NCI-H1930 (cell line): ENCODE measurements around the gene SCRN1.
"Not testable (repeated sequence)": the region's sequence is repeated elsewhere in the genome, so short reads cannot be mapped to it uniquely, and the experiment has no call there.

ENCODE experiments used
- DNase-seq, 2 experiments: peaks; one replicate each; lab custom pipeline; 2025; lab: John Stamatoyannopoulos, UW

SCRN1 gene

DNA sequence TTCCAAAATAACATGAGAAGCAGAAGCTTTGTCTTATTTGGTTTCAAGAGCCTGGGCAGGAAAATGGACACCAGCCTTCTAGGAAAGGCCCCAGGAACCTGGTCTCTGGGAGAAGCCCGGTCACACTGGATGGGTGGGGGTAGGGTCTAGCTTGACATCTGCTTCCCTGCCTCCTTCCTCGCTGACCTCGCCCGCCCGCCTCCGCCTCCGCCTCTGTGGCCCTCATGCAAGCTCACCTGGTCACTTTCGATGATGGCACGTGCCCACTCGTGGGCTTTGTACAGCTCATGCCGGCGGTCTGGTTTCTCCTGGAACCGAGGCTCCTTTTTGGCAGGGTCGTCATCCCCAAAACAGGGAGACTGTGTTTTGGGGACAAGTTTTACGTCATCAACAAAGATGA is 63.4 kb downstream of the SCRN1 start:
- DNase-seq: no peak

DNA sequence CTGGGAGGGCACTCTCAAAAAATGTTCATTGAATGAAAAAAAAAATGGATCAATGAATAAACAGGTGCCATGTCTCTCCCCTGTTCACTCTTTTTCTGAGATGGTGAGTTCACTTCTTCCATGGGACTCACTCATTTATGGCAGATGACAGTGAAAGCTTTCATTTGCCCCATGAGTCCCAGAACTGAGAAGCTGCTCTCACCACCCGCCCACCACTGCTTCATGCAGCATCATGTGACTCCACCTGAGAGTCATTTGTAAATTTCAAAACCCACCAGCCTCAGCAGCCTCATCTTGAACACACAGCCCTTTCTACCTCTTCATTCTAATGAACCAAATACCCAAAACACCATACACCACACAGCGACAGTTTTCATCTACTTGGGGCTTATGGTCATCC is 64.9 kb downstream of the SCRN1 start:
- DNase-seq: no peak

DNA sequence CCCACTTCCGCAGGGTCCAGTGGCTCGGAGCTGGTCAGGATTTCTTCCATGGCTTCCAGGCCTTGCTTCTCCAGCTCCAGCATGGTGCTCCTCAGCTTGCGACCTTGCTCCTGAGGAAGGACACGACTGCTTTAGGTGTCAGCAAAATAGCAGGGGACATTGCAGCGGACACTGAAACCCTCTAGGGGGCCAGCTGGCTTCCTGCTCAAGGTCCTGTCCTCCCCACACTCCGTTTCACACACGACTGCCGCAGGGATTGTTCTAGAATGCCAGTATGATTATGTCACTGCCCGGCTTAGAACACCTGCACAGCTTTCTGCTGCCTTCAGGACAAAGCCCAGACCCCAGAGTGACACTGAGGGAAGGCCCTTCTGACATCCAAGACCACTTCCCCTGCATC is 65.6 kb downstream of the SCRN1 start:
- DNase-seq: no peak

DNA sequence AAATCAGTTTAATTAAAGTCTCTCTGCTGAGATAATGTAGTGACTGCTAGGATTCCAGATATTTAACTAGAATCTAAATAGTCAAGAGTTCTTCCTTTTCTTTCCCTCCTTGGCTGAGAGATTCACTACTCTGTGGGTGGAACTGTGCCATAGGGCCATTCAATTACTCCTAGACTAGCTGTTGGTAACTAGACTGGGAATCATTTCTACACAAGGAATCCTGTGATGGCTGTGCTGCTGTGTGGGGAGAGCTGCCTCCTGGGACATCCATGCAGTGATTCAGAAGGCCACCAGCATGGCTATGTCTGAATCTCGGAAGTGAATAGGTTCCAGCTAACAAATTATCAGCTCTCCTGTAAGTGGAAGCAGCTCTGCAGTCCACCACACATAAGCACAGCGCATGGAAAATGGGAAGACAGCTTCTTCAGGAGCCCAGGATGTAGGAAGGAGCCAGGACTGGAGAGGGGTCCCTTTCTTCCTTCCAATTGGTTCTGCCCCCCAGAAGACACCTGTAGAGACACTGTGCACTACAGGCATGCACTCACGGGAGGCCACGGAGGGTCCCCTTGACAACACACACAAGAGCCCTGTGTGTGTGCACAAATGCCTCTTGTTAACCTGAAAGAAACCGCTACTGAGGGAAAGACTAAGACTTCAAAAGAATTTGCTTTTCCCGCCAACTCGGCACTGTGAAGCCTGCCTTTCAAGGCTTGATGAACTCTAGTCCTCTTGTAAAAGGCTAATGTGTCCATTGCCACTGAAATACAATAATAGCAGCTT is 66.5 kb downstream of the SCRN1 start:
- no peak for DNase-seq

DNA sequence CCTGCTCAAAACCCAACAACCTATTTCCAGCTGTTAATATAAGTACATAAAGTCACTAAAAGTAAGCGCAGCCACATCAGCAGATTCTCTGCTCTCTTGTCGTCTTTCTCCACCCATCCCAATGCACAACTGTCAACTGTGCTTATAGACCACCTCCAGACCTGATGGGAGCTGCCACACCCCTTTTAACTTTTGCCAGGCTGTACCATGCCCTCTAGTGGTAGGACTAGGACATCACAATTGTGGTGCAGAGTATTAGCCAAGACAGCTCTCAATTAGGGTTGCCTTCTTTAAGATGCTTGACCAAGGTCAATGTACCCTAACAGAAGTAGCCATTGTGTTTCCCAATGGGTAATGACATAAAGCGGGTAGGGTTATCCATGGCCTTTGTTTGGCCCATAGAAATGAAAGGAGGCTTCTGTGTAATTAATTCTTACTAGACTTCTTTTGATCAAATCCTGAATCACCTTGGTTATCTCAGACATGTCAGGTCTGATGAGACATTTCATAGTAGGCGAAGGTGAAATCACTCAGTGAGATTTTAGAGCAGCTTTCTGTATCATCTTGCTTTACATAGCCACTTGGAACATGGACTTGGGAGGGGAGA is 68.1 kb downstream of the SCRN1 start:
- DNase-seq: peak; percentile 43 to 50

DNA sequence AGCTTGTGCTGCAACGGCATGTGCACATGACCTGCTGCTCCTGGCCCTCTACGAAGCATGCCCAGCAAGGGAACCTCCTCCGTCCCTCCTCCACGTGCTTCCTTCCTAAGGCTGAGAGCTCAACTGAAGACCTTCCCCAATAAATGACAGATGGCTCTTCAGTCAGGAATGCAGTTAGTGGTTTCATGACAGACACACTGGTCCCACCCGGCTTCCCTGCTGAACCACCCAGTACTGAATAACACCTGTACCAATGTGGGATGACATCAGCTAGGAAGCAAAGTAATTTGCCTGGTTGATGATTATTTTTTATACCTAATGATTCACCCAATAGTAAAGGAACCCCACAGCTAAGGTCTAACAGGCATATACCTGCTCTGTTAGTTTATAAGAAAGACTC is 69.1 kb downstream of the SCRN1 start:
- DNase-seq: no peak

DNA sequence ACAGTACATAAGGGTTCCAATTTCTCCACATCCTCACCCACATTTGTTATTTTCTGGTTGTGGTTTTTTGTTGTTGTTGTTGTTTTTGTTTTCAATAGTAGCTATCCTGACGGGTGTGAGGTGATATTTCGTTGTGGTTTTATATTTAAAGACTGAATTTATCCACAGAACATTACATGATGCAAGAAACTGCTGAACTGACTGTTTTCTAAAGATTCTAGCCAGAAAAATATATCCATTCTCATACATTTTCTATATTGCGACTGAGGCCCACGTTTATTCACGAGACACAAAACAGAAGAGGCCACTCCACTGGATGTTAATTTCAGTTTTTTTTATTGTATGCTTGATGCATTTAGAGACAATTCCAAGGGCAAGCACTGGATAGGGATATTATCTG is 69.8 kb downstream of the SCRN1 start:
- no peak for DNase-seq

DNA sequence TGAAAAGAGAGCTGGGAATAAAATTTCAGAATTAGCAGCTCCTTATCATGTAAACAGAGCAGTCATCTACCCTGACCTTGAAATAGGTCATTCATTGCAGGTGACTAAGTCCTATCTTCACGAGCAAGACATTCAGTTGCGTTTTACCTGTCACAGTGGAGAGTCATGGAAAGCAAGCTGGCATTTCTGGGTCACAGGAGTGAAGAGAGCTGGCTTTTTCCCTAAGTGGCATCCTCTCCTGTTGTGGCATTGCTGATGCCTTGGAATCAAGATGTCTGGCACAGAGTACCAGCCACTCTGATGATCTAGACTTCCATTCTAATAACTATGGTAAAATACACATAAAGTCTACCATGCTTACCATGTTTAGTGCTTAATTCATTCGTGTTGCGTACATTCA is 70.8 kb downstream of the SCRN1 start:
- DNase-seq: no peak

DNA sequence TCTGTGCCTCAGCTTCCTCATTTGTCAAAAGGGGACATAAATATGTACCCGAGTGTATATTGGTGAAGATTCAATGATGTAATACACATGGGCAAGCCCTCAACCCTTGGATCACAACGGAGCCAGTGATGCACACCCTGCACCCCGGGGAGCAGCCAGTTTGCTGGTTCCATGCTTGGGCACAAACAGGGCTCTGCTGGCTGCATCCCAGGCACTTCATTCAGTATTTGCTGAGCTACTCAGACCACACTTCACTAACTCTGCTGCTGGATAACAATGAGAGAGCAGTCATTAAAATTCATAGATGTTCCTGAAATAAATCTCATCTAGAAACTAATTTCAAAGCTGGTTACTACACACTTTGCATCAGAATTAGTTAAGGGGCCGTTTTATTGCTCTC is 72.0 kb downstream of the SCRN1 start:
- DNase-seq: no peak

DNA sequence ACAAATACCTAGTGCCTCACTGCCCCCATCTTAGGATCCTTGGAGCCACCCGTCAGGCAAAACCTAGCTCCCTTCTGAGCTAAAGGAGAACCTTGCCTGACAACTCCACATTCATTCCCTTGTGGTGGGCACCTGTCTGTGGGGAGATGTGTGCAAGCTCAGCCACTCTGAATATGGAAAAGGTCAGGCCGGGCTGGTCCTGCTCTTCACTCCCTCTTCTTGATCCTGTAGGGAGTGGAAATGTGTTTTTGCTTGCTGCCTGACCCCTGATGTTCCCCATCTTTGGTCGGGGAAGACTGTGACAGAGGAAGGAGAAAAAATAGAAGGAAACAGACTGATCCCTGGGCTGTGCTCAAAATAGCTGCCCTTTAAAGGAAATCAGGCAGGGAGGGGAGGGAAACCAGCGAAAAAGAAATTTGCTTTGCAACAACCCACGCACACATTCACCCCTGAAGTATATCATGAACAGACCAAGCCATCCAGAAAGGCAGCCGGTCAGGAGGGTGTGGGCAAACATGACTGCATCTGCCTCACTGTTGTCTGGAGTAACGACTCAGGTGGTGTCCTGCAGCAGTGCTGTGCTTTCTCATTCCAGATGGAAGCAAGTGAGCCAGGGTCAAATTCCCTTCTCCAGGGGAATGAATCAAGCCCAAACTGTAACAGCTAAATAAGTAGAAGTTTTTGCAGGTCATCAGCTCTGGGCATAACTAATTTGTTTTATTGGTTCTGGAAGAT is 74.0 kb downstream of the SCRN1 start:
- DNase-seq: no peak

DNA sequence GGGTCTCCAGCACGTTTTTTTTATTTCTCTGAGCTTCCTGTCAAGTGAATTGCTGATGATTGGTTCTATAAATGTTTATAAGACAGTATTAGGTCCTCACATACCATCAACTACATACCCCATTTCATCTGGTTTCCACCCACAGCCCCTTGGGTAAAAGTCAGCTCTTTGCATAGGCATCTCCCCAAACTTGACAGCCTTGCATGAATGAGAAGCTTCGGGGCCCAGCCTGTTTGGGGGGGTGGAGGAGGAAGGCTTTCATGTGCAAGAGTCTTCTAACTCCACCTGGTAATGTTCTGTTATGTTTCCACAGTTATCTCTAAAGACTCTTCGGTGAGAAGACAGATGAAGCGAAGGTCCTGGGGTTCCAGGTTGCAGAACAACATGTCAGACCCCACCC is 75.4 kb downstream of the SCRN1 start:
- no peak for DNase-seq

DNA sequence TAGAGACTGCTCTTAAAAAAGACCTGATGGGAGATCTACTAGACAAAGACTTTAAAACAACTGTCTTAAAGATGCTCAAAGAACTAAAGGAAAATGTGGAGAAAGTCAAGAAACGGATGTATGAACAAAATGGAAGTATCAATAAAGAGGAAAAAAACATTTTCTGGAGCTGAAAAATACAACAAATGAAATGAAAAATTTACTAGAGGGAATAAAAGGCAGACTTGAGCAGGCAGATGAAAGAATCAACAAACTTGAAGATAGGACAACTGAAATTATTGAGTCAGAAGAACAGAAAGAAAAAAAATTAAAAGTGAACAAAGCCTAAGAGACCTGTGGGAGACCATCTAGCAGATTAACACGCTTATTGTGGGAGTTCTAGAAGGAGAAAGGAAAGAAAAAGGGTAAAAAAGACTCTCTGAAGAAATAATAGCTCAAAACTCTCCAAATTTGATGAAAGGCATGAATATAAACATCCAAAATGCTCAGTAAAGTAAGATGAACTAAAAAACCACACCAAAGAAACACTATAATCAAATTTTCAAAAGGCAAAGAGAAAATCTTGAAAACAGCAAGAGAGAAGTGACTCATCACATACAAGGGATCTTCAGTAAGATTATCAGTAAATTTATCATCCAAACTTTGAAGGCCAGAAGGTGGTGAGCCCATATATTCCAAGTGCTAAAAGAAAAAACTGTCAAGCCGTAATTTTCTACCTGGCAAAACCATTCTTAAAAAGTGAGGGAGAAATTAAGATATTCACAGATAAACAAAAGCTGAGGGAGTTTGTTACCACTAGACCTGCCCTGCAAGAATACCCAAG is 83.2 kb downstream of the SCRN1 start:
- DNase-seq: no peak

DNA sequence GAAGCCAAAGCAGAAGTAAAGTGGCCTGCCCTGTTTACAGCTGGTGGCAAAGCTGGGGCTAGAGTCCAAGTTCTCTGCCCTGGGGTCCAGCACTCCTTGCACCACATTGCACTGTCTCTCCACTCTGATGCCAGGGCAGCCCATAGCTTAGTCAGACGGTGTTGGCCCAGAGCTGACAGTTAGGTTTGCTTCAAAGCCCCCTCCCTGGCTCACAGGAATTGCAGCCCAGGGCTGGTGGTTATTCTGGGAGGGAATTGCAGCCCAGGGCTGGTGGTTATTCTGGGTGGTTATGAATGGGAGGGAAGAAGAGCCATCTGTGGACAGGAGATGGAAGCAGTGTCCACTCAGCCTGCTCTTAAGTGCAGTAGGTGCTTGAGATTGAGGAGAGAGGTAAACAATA is 88.9 kb downstream of the SCRN1 start:
- DNase-seq: no peak

DNA sequence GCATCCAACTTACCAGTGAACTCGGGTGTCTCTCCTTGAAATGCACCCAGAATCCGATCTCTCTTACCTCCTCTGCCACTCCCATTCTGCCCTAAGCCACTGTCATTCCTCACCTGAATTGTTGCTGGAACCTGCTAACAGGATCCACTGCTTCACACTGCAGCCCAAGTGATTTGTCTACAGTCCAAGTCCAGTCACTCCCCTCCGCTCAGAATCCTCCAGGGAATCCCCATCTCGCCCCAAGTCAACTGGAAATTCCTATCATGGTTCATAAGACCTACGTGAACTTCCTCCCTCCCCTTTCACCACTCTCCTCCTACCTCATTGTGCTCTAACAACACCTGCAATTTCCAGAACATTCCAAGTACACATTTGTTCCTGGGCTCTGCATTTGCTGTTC is 91.3 kb downstream of the SCRN1 start:
- no peak for DNase-seq

DNA sequence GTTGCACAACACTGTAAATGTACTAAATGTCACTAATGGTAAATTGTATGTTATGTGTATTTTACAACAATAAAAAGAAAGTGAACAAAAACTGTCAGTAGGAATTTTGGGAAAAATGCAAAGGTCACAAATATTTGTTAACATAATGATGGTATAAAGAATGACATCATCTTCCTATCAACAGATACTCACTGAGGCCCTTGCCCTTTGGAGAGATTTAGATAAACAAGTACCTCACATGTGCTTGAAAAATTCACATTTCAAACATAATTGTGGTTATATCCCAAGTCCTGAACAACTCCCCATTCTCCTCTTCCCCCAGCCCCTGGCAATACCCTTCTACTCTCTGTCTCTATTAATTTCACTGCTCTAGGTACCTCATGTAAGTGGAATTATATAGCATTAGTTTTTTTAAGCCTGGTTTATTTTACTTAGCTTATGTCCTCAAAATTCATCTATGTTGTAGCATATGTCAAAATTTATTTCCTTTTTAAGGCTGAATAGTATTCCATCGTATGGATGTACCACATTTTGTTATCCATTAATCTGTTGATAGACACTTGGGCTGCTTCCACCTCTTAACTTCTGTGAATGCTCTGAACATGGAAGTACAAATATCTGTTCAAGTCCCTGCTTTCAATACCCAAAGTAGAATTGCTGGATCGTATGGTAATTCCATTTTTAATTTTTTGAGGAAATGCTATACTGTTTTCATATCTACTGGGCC is 92.8 kb downstream of the SCRN1 start:
- no peak for DNase-seq

DNA sequence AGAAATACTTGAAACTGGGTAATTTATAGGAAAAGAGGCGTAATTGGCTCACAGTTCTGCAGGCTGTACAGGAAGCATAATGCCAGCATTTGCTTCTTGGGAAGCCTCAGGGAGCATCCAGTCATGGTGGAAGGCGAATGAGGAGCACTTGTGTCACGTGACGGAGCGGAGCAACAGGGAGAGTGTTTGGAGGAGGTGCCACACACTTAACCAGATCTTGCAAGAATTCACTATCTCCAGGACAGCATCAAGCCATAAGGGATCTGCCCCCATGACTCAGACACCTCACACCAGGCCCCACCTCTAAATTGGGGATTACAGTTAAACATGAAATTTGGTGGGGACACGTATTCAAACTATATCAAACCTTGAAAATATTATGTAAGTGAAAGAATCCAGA is 94.0 kb downstream of the SCRN1 start:
- no peak for DNase-seq

DNA sequence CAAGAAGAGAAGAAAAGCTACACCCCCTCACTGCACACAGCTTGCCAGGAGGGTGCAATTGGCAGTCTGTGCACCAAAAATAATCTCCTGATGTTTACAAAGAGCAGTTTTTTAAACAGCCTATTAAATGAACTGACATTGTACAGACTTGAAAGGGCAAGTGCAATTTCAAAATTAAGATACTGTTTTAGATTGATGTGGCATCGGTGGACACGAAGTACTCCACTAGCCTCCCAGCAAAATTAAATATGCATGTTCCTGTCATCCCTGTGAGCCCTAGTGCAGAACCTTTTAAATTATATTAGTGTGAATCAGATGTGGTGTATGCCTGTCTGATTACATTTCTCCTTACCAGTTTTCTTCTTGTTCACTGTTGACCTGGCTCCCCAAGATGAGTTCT is 95.3 kb downstream of the SCRN1 start:
- no peak for DNase-seq

DNA sequence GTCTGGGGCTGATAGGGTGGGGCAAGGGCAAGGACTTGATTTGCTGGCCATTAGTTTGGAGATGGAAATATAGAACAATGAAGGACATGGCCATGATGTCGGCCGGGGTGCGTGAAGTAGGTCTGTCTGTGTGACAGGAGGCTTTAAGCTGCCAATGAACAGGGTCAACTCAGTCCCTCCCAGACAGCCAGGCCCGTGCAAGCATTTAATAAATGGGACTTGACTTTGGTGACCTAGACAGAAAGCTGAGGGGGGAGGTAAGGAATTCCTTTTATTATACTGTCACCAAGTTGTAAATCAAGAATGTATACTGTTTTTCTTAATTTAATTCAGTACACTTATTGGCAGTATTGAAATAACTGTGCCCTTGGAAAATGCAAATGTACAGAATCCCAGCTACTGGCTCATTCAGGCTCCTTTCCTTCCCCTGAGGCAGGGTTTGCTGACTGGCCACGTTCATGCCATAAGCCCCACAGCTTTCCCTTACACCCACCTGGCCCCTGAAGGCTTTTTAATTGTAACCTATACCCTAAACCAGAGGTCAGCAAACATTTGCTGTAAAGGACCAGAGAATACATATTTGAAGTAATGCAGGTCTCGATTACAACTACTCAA is 96.1 kb downstream of the SCRN1 start:
- no peak for DNase-seq

DNA sequence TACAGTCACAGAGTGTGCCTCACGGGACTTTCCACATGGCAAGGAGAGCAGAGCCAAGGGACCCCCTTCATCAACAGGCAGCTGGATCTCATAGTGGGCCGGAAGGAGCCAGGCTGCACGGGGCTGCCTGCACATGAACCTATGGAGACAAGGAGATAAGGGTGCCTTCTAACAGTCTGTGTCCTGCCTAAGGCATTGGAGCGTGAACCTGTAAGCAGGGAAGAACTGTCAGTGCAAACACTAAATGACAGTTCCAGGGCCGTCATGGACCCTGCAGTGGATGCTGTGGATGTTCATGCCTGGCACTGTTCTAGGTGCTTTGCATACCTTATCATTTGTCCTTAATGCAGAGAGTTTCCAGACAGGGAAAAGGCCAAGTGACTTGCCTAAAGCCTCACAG is 97.4 kb downstream of the SCRN1 start:
- DNase-seq: no peak

DNA sequence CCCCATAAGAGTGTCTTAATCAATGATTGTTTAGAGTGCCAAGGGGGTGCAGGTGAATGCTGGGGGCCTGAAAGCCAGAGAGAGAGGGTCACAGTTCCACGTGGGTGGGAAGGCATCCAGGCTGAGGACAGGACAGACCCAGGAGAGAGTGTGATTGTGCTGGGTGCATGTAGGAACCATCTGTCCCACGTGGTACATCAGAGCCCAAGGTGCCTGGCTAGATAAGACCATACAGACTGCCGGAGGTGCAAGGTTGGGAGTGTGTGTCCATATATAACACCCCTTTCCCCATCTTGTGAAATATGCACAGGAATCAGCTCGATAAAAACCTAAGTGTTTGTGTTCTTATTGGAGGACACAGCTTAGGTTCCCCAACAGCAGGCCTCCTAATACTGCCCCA is 97.8 kb downstream of the SCRN1 start:
- DNase-seq: no peak

DNA sequence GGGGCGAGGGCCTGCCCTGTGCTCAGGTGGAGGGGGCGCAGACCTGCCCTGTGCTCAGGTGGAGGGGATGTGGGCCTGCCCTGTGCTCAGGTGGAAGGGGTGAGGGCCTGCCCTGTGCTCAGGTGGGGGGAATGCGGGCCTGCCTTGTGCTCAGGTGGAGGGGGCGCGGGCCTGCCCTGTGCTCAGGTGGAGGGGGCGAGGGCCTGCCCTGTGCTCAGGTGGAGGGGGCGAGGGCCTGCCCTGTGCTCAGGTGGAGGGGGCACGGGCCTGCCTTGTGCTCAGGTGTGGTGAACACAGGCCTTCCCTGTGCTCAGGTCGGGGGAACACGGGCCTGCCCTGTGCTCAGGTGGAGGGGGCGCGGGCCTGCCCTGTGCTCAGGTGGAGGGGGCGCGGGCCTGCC is 98.8 kb downstream of the SCRN1 start:
- DNase-seq: not testable (repeated sequence)
